A673 (cell line): Measurements from ENCODE around the gene RACK1.

ENCODE experiments used
- EZH2 ChIP-seq: fragments of 200-600 bp; sonication (generic); IDR thresholded peaks from 2 replicates; pipeline ENCODE4 v1.6.1; 2017; ENCODE audit warnings: borderline replicate concordance, low read depth, mild to moderate bottlenecking, mixed read lengths, antibody characterized with exemption, low read length; ENCODE audit not compliant: poor library complexity, severe bottlenecking
- TF ChIP-seq, protein P1 (sequence below): fragments of 300-800, 200-600 bp; sonication (generic); conservative IDR thresholded peaks from 2 replicates; pipeline ENCODE4 v1.5.1; 2017; ENCODE audit warnings: low read depth, mild to moderate bottlenecking, antibody characterized with exemption, low read length, moderate library complexity, mixed read lengths

GRCh38 chr5:181195249-181195761 lies 48.4 kb downstream of the RACK1 start:
- TF ChIP-seq, protein P1, sequence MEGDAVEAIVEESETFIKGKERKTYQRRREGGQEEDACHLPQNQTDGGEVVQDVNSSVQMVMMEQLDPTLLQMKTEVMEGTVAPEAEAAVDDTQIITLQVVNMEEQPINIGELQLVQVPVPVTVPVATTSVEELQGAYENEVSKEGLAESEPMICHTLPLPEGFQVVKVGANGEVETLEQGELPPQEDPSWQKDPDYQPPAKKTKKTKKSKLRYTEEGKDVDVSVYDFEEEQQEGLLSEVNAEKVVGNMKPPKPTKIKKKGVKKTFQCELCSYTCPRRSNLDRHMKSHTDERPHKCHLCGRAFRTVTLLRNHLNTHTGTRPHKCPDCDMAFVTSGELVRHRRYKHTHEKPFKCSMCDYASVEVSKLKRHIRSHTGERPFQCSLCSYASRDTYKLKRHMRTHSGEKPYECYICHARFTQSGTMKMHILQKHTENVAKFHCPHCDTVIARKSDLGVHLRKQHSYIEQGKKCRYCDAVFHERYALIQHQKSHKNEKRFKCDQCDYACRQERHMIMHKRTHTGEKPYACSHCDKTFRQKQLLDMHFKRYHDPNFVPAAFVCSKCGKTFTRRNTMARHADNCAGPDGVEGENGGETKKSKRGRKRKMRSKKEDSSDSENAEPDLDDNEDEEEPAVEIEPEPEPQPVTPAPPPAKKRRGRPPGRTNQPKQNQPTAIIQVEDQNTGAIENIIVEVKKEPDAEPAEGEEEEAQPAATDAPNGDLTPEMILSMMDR = no peak
- no peak for TF ChIP-seq EZH2
